BJ (cell line): Measurements from ENCODE around the gene EPB41L3. TPM values are rescaled to one million over a fixed set of nuclear protein-coding genes. Genes with fewer than 3 reads are reported as not detected.

Experiments
- CTCF ChIA-PET: fragments of 350-600 bp; formaldehyde crosslinking; extraction: SDS; loops from one replicate; lab custom pipeline; 2021; ENCODE audit warnings: antibody characterized with exemption, inconsistent platforms; lab: Yijun Ruan, JAX
- POLR2A ChIA-PET: fragments of 300-600 bp; sonication (Branson Sonifier 250); formaldehyde crosslinking; extraction: SDS; loops from one replicate; lab custom pipeline; 2021; ENCODE audit warnings: antibody characterized with exemption; lab: Charles Lee
- DNase-seq: peaks from one replicate; pipeline ENCODE4 v3.0.0-alpha.2; 2011; ENCODE audit warnings: low read depth
- H3K27me3 ChIP-seq: 2 replicates; pipeline ENCODE4 v1.6.0; 2011; ENCODE audit warnings: low read length; ENCODE audit not compliant: control insufficient read depth, insufficient read depth
- H3K36me3 ChIP-seq: 2 replicates; pipeline ENCODE4 v1.5.1; 2011; ENCODE audit warnings: low read length; ENCODE audit not compliant: control insufficient read depth, insufficient read depth
- H3K4me3 ChIP-seq: 2 replicates; pipeline ENCODE4 v1.5.1; 2011; ENCODE audit warnings: low read depth, mild to moderate bottlenecking, control low read depth, low read length
- CTCF ChIP-seq: IDR thresholded peaks from 2 replicates; pipeline ENCODE4 v1.5.1; 2011; ENCODE audit warnings: low read depth, mild to moderate bottlenecking, control low read depth, inconsistent platforms, low read length, moderate library complexity; ENCODE audit not compliant: insufficient read depth
- polyA plus RNA-seq: library from polyadenylated mRNA; depleted of rRNA; stranded (reverse); fragments of >200 nt; gene quantifications from 2 replicates; pipeline ENCODE4 v1.2.3, GENCODE V29; 2011

The EPB41L3 gene
- polyA plus RNA-seq, 1 experiment: 4.6 TPM

- H3K36me3 ChIP-seq: no peaks in the 10 kb centered on the region
- no peaks in the 10 kb centered on the region for H3K27me3 ChIP-seq
- CTCF ChIA-PET: no interaction called here
- DNase-seq: no peak
- no peak overlapping the region for H3K4me3 ChIP-seq
- no peak for TF ChIP-seq CTCF
- POLR2A ChIA-PET: no interaction called here
Observed at GRCh38 chr18:5484526-5484925, 59.3 kb downstream of the EPB41L3 start.

- CTCF ChIA-PET: interaction anchor here (0.9 kb wide), 1 partner anchor 21 kb away, joined by 4 read pairs; no protein-coding TSS in a partner anchor
- POLR2A ChIA-PET: no interaction called here
- Histone ChIP-seq H3K27me3 (no peaks in the 10 kb centered on the region), H3K4me3 (no peak overlapping the region), H3K36me3 (no peaks in the 10 kb centered on the region)
- no peak for TF ChIP-seq CTCF
- DNase-seq: no peak
Observed at GRCh38 chr18:5481621-5482020, 62.2 kb downstream of the EPB41L3 start.

GRCh38 chr18:5478261-5478660 lies 65.5 kb downstream of the EPB41L3 start:
- H3K36me3 ChIP-seq: no peaks in the 10 kb centered on the region
- DNase-seq: no peak
- no peaks in the 10 kb centered on the region for H3K27me3 ChIP-seq
- ChIA-PET CTCF (interaction anchor here (0.8 to 1.1 kb wide), 2 partner anchors 13 to 23 kb away, joined by 3 to 5 read pairs; no protein-coding TSS in a partner anchor), POLR2A (no interaction called here)
- TF ChIP-seq CTCF: no peak
- no peak overlapping the region for H3K4me3 ChIP-seq

- CTCF ChIA-PET: interaction anchor here (0.8 kb wide), 1 partner anchor 21 kb away, joined by 3 read pairs; no protein-coding TSS in a partner anchor
- Histone ChIP-seq H3K27me3 (no peaks in the 10 kb centered on the region), H3K4me3 (no peak overlapping the region), H3K36me3 (no peaks in the 10 kb centered on the region)
- no peak for TF ChIP-seq CTCF
- POLR2A ChIA-PET: no interaction called here
- DNase-seq: no peak
Observed at GRCh38 chr18:5476961-5477800, 66.6 kb downstream of the EPB41L3 start.

GRCh38 chr18:5475267-5475666 lies 68.5 kb downstream of the EPB41L3 start:
- TF ChIP-seq CTCF: no peak
- Histone ChIP-seq H3K36me3 (no peaks in the 10 kb centered on the region; the same call in 1 of the 2 replicates), H3K27me3 (no peaks in the 10 kb centered on the region), H3K4me3 (no peak overlapping the region)
- no peak for DNase-seq
- ChIA-PET POLR2A (no interaction called here), CTCF (no interaction called here)
